ENCODE data around the gene ILK. TPM values are rescaled to one million over a fixed set of nuclear protein-coding genes. Genes with fewer than 3 reads are reported as not detected.

The ILK gene
- total and polyA plus RNA-seq, 2 of the 13 experiments (the other 11 are each of a cell fraction or from before 2014, with no cell fraction given): 70.3 to 108 TPM

DNA sequence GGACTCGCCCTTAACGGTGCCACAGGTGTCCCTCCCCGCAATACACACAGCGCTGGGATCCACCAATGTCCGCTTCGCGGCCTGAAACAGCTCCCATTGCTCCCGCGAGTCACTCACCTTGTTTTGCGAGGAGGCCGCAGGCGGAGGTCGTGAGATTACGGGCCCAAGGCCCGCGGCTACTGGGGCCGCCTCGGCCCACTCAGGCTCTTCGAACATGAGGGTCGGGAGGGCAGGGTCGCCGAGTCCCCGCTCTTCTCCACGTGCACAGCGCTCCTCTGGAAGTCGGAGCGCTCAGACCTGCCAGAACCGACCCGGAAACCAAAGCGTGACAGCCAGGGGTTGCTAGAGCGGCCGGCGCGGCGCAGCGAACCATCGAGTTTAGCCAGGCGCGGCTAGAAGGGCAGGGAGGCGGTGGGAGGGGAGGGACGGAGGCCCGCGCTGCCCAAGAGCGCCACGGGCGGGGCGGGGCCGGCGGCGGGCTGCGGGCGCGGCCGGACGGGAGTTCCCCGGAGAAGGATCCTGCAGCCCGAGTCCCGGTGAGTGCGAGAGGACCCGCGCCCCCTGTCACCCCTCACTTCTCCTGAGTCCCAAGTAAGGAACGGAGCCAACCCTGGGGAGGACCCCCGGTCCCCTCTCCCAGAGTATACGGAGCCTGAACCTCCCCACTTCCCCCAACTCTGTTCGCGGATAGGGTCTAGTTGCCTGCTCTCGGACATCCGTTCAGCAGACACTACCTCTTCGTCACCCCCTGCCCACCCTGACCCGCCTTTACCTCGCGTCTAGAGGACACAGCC, at the start of gene ILK, which contains the start of gene RRP8 (continued):
- no peak for TF ChIP-seq ZNF557 (CRISPR knock-in tag; IDR thresholded peaks at IDR 0.05)
- no peak for TF ChIP-seq ZNF460 (CRISPR knock-in tag; IDR thresholded peaks at IDR 0.05; ENCODE audit: borderline replicate concordance)
- peak; percentile 92 for TF ChIP-seq GATAD1 (CRISPR knock-in tag; IDR thresholded peaks at IDR 0.05)
- TF ChIP-seq ZNF83 (CRISPR knock-in tag; IDR thresholded peaks at IDR 0.05; ENCODE audit: borderline replicate concordance): no peak
- peak; percentile 90 for TF ChIP-seq ZNF670 (CRISPR knock-in tag; IDR thresholded peaks at IDR 0.05; ENCODE audit: borderline replicate concordance)
- TF ChIP-seq ZNF17 (CRISPR knock-in tag; IDR thresholded peaks at IDR 0.05): no peak
- peak; percentile 79; the same call in 1 of the 2 replicates for TF ChIP-seq ZNF350 (CRISPR knock-in tag; IDR thresholded peaks at IDR 0.05; ENCODE audit: borderline replicate concordance, low read depth)
- no peak for TF ChIP-seq ZFP36L2 (CRISPR knock-in tag; IDR thresholded peaks at IDR 0.05)
- TF ChIP-seq, protein P1, sequence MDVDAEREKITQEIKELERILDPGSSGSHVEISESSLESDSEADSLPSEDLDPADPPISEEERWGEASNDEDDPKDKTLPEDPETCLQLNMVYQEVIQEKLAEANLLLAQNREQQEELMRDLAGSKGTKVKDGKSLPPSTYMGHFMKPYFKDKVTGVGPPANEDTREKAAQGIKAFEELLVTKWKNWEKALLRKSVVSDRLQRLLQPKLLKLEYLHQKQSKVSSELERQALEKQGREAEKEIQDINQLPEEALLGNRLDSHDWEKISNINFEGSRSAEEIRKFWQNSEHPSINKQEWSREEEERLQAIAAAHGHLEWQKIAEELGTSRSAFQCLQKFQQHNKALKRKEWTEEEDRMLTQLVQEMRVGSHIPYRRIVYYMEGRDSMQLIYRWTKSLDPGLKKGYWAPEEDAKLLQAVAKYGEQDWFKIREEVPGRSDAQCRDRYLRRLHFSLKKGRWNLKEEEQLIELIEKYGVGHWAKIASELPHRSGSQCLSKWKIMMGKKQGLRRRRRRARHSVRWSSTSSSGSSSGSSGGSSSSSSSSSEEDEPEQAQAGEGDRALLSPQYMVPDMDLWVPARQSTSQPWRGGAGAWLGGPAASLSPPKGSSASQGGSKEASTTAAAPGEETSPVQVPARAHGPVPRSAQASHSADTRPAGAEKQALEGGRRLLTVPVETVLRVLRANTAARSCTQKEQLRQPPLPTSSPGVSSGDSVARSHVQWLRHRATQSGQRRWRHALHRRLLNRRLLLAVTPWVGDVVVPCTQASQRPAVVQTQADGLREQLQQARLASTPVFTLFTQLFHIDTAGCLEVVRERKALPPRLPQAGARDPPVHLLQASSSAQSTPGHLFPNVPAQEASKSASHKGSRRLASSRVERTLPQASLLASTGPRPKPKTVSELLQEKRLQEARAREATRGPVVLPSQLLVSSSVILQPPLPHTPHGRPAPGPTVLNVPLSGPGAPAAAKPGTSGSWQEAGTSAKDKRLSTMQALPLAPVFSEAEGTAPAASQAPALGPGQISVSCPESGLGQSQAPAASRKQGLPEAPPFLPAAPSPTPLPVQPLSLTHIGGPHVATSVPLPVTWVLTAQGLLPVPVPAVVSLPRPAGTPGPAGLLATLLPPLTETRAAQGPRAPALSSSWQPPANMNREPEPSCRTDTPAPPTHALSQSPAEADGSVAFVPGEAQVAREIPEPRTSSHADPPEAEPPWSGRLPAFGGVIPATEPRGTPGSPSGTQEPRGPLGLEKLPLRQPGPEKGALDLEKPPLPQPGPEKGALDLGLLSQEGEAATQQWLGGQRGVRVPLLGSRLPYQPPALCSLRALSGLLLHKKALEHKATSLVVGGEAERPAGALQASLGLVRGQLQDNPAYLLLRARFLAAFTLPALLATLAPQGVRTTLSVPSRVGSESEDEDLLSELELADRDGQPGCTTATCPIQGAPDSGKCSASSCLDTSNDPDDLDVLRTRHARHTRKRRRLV (CRISPR knock-in tag; IDR thresholded peaks at IDR 0.05): no peak
- TF ChIP-seq ZNF556 (CRISPR knock-in tag; IDR thresholded peaks at IDR 0.05; ENCODE audit: borderline replicate concordance): peak; percentile 96
- peak; percentile 88 for TF ChIP-seq ZNF607 (CRISPR knock-in tag; IDR thresholded peaks at IDR 0.05; ENCODE audit: borderline replicate concordance)
- TF ChIP-seq ZNF143 (CRISPR knock-in tag; IDR thresholded peaks at IDR 0.05): 0 out of 2 replicates have a peak, but pooled peaks have one; percentile 16
- no peak for TF ChIP-seq ZSCAN9 (CRISPR knock-in tag; IDR thresholded peaks at IDR 0.05; ENCODE audit: borderline replicate concordance)
- TF ChIP-seq MED1 (CRISPR knock-in tag; IDR thresholded peaks at IDR 0.05): peak; percentile 54; the same call in 1 of the 2 replicates
- peak; percentile 53; the same call in 1 of the 2 replicates for TF ChIP-seq FOSL2 (CRISPR knock-in tag; IDR thresholded peaks at IDR 0.05)
- TF ChIP-seq TSC22D2 (CRISPR knock-in tag; IDR thresholded peaks at IDR 0.05; ENCODE audit: borderline replicate concordance): no peak; the same call in 1 of the 2 replicates
- TF ChIP-seq CHD4 (IDR thresholded peaks at IDR 0.05; ENCODE audit: borderline replicate concordance, low read length): no peak
- no peak for TF ChIP-seq ZNF850 (CRISPR knock-in tag; conservative IDR thresholded peaks at IDR 0.05)
- no peak for TF ChIP-seq MAFF (IDR thresholded peaks at IDR 0.05; ENCODE audit: low read depth, low read length)
- TF ChIP-seq HNRNPH1 (optimal IDR thresholded peaks at IDR 0.05; ENCODE audit: low read depth, low read length): no peak
- TF ChIP-seq NPAS2 (CRISPR knock-in tag; IDR thresholded peaks at IDR 0.05; ENCODE audit: borderline replicate concordance): no peak
- TF ChIP-seq TARDBP (CRISPR knock-in tag; IDR thresholded peaks at IDR 0.05): peak; percentile 93; the same call in 1 of the 2 replicates
- peak; percentile 81 for TF ChIP-seq SMAD3 (CRISPR knock-in tag; IDR thresholded peaks at IDR 0.05)
- no peak for TF ChIP-seq ZBTB49 (CRISPR knock-in tag; IDR thresholded peaks at IDR 0.05; ENCODE audit: borderline replicate concordance)
